ENCODE data around the gene FOXO1.

The FOXO1 gene

GRCh38 chr13:40635315-40635995, 31.0 kb downstream of the FOXO1 start:
- DNase-seq: no peak

DNA sequence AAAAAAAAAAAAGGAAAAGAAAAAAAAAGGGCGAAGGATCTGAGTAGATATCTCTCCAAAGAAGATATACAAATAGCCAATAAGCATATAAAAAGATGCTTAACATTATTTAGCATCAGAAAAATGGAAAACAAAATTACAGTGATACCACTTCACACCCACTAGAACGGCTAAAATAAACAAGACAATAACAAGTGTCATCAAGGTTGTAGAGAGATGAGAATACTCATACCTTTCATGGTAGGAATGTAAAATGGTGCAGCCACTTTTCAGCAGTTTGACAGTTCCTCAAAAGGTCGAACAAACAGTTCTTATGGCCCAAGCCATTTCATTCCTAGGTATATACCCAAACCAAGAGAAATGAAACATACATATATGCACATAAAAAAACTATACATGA, 33.5 kb downstream of the FOXO1 start:
- no peak for DNase-seq

GRCh38 chr13:40631605-40632004, 34.8 kb downstream of the FOXO1 start:
- no peak for DNase-seq

- DNase-seq: no peak
Measured at GRCh38 chr13:40629678-40630384, 36.6 kb downstream of the FOXO1 start.

GRCh38 chr13:40626977-40627376, 39.5 kb downstream of the FOXO1 start:
- no peak for DNase-seq

DNA sequence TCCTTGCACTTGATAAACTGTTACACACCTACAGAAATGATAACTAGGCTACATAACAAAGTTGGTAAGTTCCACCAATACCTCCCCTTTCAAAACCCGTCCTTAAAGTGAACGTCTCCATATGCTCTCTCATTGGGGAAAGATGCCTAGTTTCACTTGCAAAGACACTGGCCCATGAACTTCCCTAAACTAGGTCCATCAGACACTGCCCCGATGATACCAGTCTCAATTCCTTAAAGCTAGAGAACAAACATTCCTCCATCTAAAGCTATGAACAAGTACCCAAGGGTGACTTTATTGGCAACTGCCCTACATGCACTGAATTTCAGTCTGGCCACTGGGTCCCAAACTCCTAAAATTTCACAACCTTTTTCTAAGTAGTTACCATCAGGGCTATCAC, 39.9 kb downstream of the FOXO1 start:
- no peak for DNase-seq

DNA sequence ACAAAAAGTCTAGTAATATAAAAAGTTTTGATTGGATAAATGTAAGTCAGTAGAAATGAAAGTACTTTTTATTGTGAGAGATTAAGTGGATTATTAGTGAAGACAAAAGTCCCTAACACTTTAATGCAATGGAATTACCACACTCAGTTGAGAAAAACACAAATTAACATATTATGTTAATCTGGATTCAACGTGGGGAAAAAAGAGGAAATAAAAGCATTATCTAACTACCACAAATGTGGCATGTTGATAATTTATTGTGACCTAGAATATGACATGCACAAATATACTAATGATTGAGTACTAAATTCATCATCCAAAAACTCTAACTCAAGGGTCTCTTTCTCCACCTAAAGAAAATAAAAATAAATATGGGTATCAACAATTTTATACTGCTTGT, 41.5 kb downstream of the FOXO1 start:
- no peak for DNase-seq

GRCh38 chr13:40624383-40624782, 42.1 kb downstream of the FOXO1 start:
- no peak for DNase-seq

DNA sequence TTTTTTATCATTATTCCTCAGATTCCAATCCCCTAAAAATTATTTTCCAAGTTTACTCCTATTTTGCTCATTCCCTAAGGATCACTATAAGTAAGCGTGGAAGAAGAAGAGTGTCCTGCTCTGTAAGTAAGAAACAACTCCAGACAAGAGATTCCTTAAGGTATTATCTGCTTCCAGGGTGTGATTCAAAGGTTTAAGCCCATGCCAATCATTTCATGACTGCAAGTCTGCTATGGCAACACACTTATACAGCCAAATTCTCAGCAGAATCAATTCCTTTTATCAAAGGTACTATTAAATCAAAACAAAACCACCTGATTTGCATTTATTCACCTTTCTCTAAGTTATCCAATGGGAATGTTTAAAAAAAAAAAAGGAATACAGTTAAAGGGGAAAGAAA, 43.7 kb downstream of the FOXO1 start:
- no peak for DNase-seq

- no peak for DNase-seq
Measured at GRCh38 chr13:40622246-40622645, 44.2 kb downstream of the FOXO1 start.

- DNase-seq: no peak
Measured at GRCh38 chr13:40619479-40619814, 47.0 kb downstream of the FOXO1 start.

DNA sequence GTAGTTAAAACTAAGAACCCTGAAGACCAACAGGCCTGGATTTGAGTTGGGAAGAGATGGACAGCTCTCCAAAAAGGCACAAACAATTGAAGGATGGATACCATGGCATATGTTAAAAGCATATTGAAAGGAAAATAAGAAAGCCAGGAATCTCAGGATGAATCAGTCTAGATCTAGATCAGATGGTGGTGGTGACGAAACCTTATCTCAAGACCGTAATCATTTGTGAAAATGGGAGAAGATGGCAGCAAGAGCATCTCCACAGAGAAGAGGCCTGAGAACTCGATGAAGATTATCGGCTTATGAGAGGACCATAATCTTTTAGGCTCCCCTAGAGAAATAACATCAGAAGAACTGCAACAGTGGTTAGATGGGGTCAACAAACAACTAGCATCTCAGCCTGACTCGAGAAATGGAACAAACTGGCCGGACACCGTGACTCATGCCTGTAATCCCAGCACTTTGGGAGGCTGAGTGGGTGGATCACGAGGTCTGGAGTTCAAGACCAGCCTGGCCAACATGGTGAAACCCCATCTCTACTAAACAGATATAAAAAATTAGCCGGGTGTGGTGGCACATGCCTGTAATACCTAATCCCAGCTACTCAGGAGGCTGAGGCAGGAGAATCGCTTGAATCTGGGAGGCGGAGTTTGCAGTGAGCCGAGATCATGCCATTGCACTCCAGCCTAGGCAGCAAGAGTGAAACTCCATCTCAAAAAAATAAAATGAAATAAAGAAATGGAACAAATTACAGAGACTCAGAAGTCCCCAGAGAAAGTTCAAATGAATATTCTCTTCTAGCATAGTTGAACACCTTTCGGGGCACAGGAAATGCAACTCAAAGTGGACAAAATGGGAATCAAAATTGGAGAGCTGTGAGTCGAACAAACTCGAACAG, 47.6 kb downstream of the FOXO1 start:
- no peak for DNase-seq

- no peak for DNase-seq
Measured at GRCh38 chr13:40617801-40618356, 48.6 kb downstream of the FOXO1 start.

GRCh38 chr13:40615619-40616018, 50.8 kb downstream of the FOXO1 start:
- DNase-seq: no peak

- no peak for DNase-seq
Measured at GRCh38 chr13:40613914-40614313, 52.5 kb downstream of the FOXO1 start.

- no peak for DNase-seq
Measured at GRCh38 chr13:40613192-40613818, 53.1 kb downstream of the FOXO1 start.

DNA sequence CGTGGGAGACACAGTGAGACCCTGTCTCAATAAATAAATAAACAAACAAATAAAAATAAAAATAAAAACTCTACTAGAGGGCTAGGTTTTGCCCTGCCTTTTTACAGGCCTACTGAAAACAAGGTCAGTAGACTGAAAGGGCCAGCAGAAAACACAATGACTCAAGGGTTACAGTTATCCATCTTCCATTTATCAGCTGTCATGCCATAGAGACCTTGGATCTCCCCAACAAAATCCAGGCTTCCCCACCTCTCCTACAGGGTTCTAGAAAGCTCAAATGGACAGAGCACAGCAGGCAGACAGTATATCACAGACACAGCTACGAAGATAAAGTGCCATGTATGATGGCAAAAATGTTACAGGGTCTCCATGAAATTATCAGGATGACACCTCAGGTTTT, 54.4 kb downstream of the FOXO1 start:
- no peak for DNase-seq

- DNase-seq: no peak
Measured at GRCh38 chr13:40611635-40612034, 54.8 kb downstream of the FOXO1 start.

DNA sequence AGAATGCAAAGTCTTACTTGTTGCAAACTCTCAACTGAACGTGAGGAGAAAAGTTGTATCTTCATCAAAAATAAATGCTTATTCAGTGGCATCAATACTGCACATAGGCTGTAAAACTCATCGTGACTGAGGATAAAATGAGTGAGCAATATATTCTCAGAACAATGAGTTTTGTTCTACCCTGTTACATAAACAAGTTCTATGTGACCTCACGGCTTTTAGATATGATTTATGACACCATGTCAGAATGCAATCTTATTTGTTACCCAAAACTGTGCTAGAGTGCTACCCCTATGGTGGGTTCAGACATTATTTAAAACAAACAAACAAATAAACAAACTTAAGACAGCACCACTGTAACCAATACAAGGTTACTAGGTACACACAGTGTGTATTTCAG, 55.4 kb downstream of the FOXO1 start:
- no peak for DNase-seq

GRCh38 chr13:40609972-40610726, 56.3 kb downstream of the FOXO1 start:
- no peak for DNase-seq

- no peak for DNase-seq
Measured at GRCh38 chr13:40608308-40608707, 58.1 kb downstream of the FOXO1 start.

GRCh38 chr13:40605573-40605972, 60.9 kb downstream of the FOXO1 start:
- DNase-seq: no peak
